ENCODE results near the gene LAMC2. TPM values are rescaled to one million over a fixed set of nuclear protein-coding genes. Genes with fewer than 3 reads are reported as not detected.

Gene LAMC2
- total and polyA plus RNA-seq, 2 of the 8 experiments (the other 6 are each of a cell fraction or from before 2014, with no cell fraction given) = 4.6 to 12.9 TPM

DNA sequence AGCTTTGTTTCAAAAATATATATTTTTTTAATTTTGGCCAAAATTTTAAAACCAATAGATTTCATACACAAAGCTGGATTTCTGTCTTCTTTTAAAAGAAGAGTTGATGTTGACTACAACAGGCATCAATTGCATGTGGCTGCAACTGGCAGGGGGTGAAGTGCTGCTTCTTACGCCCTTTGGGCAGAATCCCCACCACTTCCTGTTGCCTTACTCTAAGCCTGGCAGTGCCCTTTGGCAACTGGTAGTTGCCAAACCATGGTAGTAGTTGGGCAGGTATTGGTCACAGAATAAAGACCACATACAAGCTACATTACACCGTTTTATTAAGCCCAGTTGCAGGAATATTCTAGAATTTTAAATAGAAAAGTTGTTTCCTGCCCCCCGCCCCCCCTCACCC lies 17.0 kb downstream of the LAMC2 start:
- H3K4me2 ChIP-seq (ENCODE audit: insufficient read depth in 1 of 2, low read depth in 2 of 2, low read length in 2 of 2) = no peak overlapping the region
- H3K27ac ChIP-seq (ENCODE audit: low read depth, low read length) = no peak overlapping the region
- no peak for DNase-seq (ENCODE audit: low read depth in 1 of 2, low spot score in 2 of 2)
- H3K18ac ChIP-seq (ENCODE audit: extremely low read depth, low read length) = no peak overlapping the region
- H3K79me1 ChIP-seq (ENCODE audit: low read depth, low read length) = no peaks in the 10 kb centered on the region
- H3K36me3 ChIP-seq (ENCODE audit: control insufficient read depth in 2 of 4, insufficient read depth in 4 of 4, low read length in 3 of 4) = no peaks in the 10 kb centered on the region
- H2AK5ac ChIP-seq (ENCODE audit: low read depth, low read length) = no peak overlapping the region
- ChIA-PET POLR2A (ENCODE audit: partially characterized antibody) (no interaction called here), CTCF (ENCODE audit: partially characterized antibody) (interaction anchor here (1.1 to 2.9 kb wide), 4 partner anchors 26 to 452 kb away, joined by 3 to 18 read pairs (median 4); no protein-coding TSS in a partner anchor)
- H2BK20ac ChIP-seq (ENCODE audit: low read length) = no peak overlapping the region
- H2AFZ ChIP-seq (ENCODE audit: low read length) = no peak overlapping the region
- no peaks in the 10 kb centered on the region for H3K79me2 ChIP-seq (ENCODE audit: control insufficient read depth in 1 of 2, insufficient read depth in 2 of 2, low read length in 2 of 2)
- H3K14ac ChIP-seq (ENCODE audit: insufficient read length) = no peak overlapping the region
- no peak overlapping the region for H3K4ac ChIP-seq (replicated peaks; ENCODE audit: insufficient read length, low read depth, low read length)
- TF ChIP-seq CHD2 (IDR thresholded peaks at IDR 0.05; ENCODE audit: low read length) (no peak), SIX5 (IDR thresholded peaks at IDR 0.05; ENCODE audit: low read depth, low read length) (no peak), POLR2AphosphoS5 (IDR thresholded peaks at IDR 0.05; ENCODE audit: low read depth, low read length) (no peak), CREB1 (IDR thresholded peaks at IDR 0.05) (no peak), POLR2A (IDR thresholded peaks at IDR 0.05; ENCODE audit: control extremely low read depth in 1 of 2, low read depth in 2 of 2, low read length in 2 of 2) (no peak), SP2 (IDR thresholded peaks at IDR 0.05; ENCODE audit: low read length) (no peak)
- TF ChIP-seq, protein P1, sequence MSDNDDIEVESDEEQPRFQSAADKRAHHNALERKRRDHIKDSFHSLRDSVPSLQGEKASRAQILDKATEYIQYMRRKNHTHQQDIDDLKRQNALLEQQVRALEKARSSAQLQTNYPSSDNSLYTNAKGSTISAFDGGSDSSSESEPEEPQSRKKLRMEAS (IDR thresholded peaks at IDR 0.05) = no peak
- H3K23me2 ChIP-seq (ENCODE audit: low read depth, low read length) = no peaks in the 10 kb centered on the region; the same call in 1 of the 2 replicates
- no peak overlapping the region for H4K91ac ChIP-seq (replicated peaks; ENCODE audit: insufficient read length, low read length)
- no peak for FAIRE-seq
- WGBS, 2 experiments (ENCODE audit: extremely low coverage in 1 of 2, insufficient coverage in 1 of 2, insufficient read length in 1 of 2, insufficient replicate concordance in 2 of 2, low coverage in 1 of 2, low lambda C conversion rate in 2 of 2, missing lambda C conversion rate in 1 of 2) = 83% methylated on average over 3 of the region's 3 CpGs; no CpG with 5 or more reads in 1 of the 2 experiments
- H3K9me3 ChIP-seq (ENCODE audit: insufficient read depth in 2 of 2, low read depth in 1 of 2, low read length in 1 of 2) = no peaks in the 10 kb centered on the region
- H4K20me1 ChIP-seq (replicated peaks in 1 of 2; ENCODE audit: control insufficient read depth in 1 of 2, insufficient read depth in 2 of 2, low read length in 2 of 2) = no peaks in the 10 kb centered on the region
- H3K56ac ChIP-seq (replicated peaks; ENCODE audit: insufficient read length, low read depth, low read length) = no peak overlapping the region
- no peak overlapping the region for H2BK15ac ChIP-seq (ENCODE audit: low read length)
- H3K9ac ChIP-seq (replicated peaks in 1 of 4; ENCODE audit: extremely low read depth in 1 of 4, low read depth in 3 of 4, low read length in 3 of 4) = no peak overlapping the region
- H2BK120ac ChIP-seq (replicated peaks; ENCODE audit: low read depth, low read length) = no peak overlapping the region
- H3K23ac ChIP-seq (ENCODE audit: insufficient read length) = no peak overlapping the region
- H4K5ac ChIP-seq (ENCODE audit: insufficient read length, low read depth, low read length) = no peak overlapping the region
- H3K4me1 ChIP-seq (replicated peaks in 1 of 4; ENCODE audit: control insufficient read depth in 3 of 4, insufficient read depth in 4 of 4, low read length in 3 of 4) = no peaks in the 10 kb centered on the region
- H3K27me3 ChIP-seq (replicated peaks in 1 of 4; ENCODE audit: control insufficient read depth in 3 of 4, extremely low read depth in 1 of 4, insufficient read depth in 3 of 4, low read length in 3 of 4) = no peaks in the 10 kb centered on the region
- H3K4me3 ChIP-seq (ENCODE audit: extremely low read depth in 1 of 4, insufficient read depth in 2 of 4, low read depth in 3 of 4, low read length in 4 of 4) = no peak overlapping the region
- H2BK5ac ChIP-seq (ENCODE audit: low read depth, low read length) = no peak overlapping the region
- H2BK12ac ChIP-seq (ENCODE audit: low read depth, low read length) = no peak overlapping the region
- H4K8ac ChIP-seq (ENCODE audit: extremely low read depth, insufficient read depth, low read length) = no peak overlapping the region
